ENCODE results near the gene COL6A2. TPM values are rescaled to one million over a fixed set of nuclear protein-coding genes. Genes with fewer than 3 reads are reported as not detected.
"Not testable (repeated sequence)": the region's sequence is repeated elsewhere in the genome, so short reads cannot be mapped to it uniquely, and the experiment has no call there.

The COL6A2 gene
- total RNA-seq, 1 experiment from 2014 or later = 87.0 TPM

GRCh38 chr21:46168659-46169386, 70.9 kb downstream of the COL6A2 start:
- H3K27me3 ChIP-seq (ENCODE audit: insufficient read depth, low read length) = peaks cover 23% of the 10 kb centered on the region; the same call in 1 of the 2 replicates
- ATAC-seq (no peak), DNase-seq (ENCODE audit: low read depth, low spot score) (no peak)
- no peaks in the 10 kb centered on the region for H3K9me2 ChIP-seq (ENCODE audit: insufficient read depth)
- TF ChIP-seq REST (IDR thresholded peaks at IDR 0.05; ENCODE audit: low read depth) (no peak), JUND (IDR thresholded peaks at IDR 0.05) (no peak), ZNF274 (IDR thresholded peaks at IDR 0.05; ENCODE audit: low read depth, low read length) (no peak), CTCF (IDR thresholded peaks at IDR 0.05 in 2 of 3, conservative IDR thresholded peaks at IDR 0.05 in 1 of 3; ENCODE audit: borderline replicate concordance in 1 of 3, insufficient read depth in 1 of 3, low read depth in 2 of 3, low read length in 2 of 3) (no peak), EZH2phosphoT487 (IDR thresholded peaks at IDR 0.05; ENCODE audit: borderline replicate concordance) (no peak), SP1 (IDR thresholded peaks at IDR 0.05; ENCODE audit: low read depth) (no peak), EGR1 (IDR thresholded peaks at IDR 0.05; ENCODE audit: low read depth) (no peak), SIN3A (IDR thresholded peaks at IDR 0.05; ENCODE audit: low read depth) (no peak), EZH2 (IDR thresholded peaks at IDR 0.05) (no peak), CEBPB (IDR thresholded peaks at IDR 0.05; ENCODE audit: low read depth) (no peak), TCF7L2 (IDR thresholded peaks at IDR 0.05; ENCODE audit: borderline replicate concordance, extremely low read depth, insufficient read depth, insufficient read length) (no peak), FOSL1 (IDR thresholded peaks at IDR 0.05; ENCODE audit: low read depth) (no peak), ELF1 (IDR thresholded peaks at IDR 0.05; ENCODE audit: borderline replicate concordance, low read depth) (no peak), ATF3 (IDR thresholded peaks at IDR 0.05) (no peak)
- ChIA-PET CTCF (no interaction called here), RAD21 (ENCODE audit: low non-redundant PET in 1 of 2, low total read pairs in 2 of 2, uncharacterized antibody in 2 of 2, unreplicated experiment in 2 of 2) (no interaction called here), POLR2A (no interaction called here)
- H3K79me2 ChIP-seq (ENCODE audit: insufficient read depth, low read length) = no peaks in the 10 kb centered on the region
- H3K4me1 ChIP-seq (ENCODE audit: control insufficient read depth in 1 of 2, insufficient read depth in 2 of 2, low read length in 2 of 2) = no peaks in the 10 kb centered on the region
- BruUV-seq (replicated peaks) = no TSS peak
- H4K20me1 ChIP-seq (ENCODE audit: insufficient read depth) = no peaks in the 10 kb centered on the region
- no peaks in the 10 kb centered on the region for H3K36me3 ChIP-seq (ENCODE audit: control insufficient read depth in 1 of 2, insufficient read depth in 2 of 2, low read length in 2 of 2)
- H3K4me3 ChIP-seq (replicated peaks in 1 of 2; ENCODE audit: low read depth in 1 of 2, low read length in 2 of 2) = no peak overlapping the region
- H3K9ac ChIP-seq (ENCODE audit: low read length) = no peak overlapping the region
- H3K4me2 ChIP-seq (ENCODE audit: low read length) = no peak overlapping the region
- H3K9me3 ChIP-seq (ENCODE audit: control insufficient read depth in 1 of 2, insufficient read depth in 1 of 2, low read depth in 1 of 2, low read length in 2 of 2) = no peaks in the 10 kb centered on the region
- intact Hi-C loops (cut with micrococcal nuclease) = no loop called here
- H2AFZ ChIP-seq (ENCODE audit: low read depth, low read length, poor library complexity, severe bottlenecking) = no peak overlapping the region
- no peak overlapping the region for H3K27ac ChIP-seq (ENCODE audit: low read depth, low read length)

- intact Hi-C loops (cut with micrococcal nuclease); H3K9me3 ChIP-seq (ENCODE audit: control insufficient read depth in 1 of 2, insufficient read depth in 1 of 2, low read depth in 1 of 2, low read length in 2 of 2); DNase-seq (ENCODE audit: low read depth, low spot score); H3K4me3 ChIP-seq (replicated peaks in 1 of 2; ENCODE audit: low read depth in 1 of 2, low read length in 2 of 2); H3K9ac ChIP-seq (ENCODE audit: low read length); RAD21 ChIA-PET (ENCODE audit: low non-redundant PET in 1 of 2, low total read pairs in 2 of 2, uncharacterized antibody in 2 of 2, unreplicated experiment in 2 of 2); H4K20me1 ChIP-seq (ENCODE audit: insufficient read depth); BruUV-seq (replicated peaks); H3K4me1 ChIP-seq (ENCODE audit: control insufficient read depth in 1 of 2, insufficient read depth in 2 of 2, low read length in 2 of 2); H3K9me2 ChIP-seq (ENCODE audit: insufficient read depth); CTCF ChIA-PET; H3K36me3 ChIP-seq (ENCODE audit: control insufficient read depth in 1 of 2, insufficient read depth in 2 of 2, low read length in 2 of 2); H3K79me2 ChIP-seq (ENCODE audit: insufficient read depth, low read length); ATAC-seq; POLR2A ChIA-PET; H3K27ac ChIP-seq (ENCODE audit: low read depth, low read length); H2AFZ ChIP-seq (ENCODE audit: low read depth, low read length, poor library complexity, severe bottlenecking); H3K4me2 ChIP-seq (ENCODE audit: low read length): not testable (repeated sequence)
- peaks cover 35% of the 10 kb centered on the region for H3K27me3 ChIP-seq (ENCODE audit: insufficient read depth, low read length)
Observed at GRCh38 chr21:46170436-46171193, 72.7 kb downstream of the COL6A2 start.

All from HCT116 (cell line).